ENCODE measurements around the gene NIPSNAP3A. TPM values are rescaled to one million over a fixed set of nuclear protein-coding genes. Genes with fewer than 3 reads are reported as not detected.
A peak's percentile ranks its signal among the peaks of the same experiment; 100 is the strongest.

Gene NIPSNAP3A
- total RNA-seq, 1 experiment from 2014 or later = 7.0 TPM

GRCh38 chr9:104774831-104775573, 27.5 kb downstream of the NIPSNAP3A start:
- no peak for DNase-seq (ENCODE audit: low spot score)

GRCh38 chr9:104775574-104775936, 28.1 kb downstream of the NIPSNAP3A start:
- no peak for DNase-seq (ENCODE audit: low spot score)

GRCh38 chr9:104775976-104776375, 28.5 kb downstream of the NIPSNAP3A start:
- DNase-seq (ENCODE audit: low spot score) = no peak

- DNase-seq (ENCODE audit: low spot score) = no peak
Observed at GRCh38 chr9:104776797-104777196, 29.3 kb downstream of the NIPSNAP3A start.

- no peak for DNase-seq (ENCODE audit: low spot score)
Observed at GRCh38 chr9:104778802-104779201, 31.3 kb downstream of the NIPSNAP3A start.

GRCh38 chr9:104779334-104779733, 31.9 kb downstream of the NIPSNAP3A start:
- DNase-seq (ENCODE audit: low spot score) = no peak

- DNase-seq (ENCODE audit: low spot score) = no peak
Observed at GRCh38 chr9:104779946-104780535, 32.6 kb downstream of the NIPSNAP3A start.

- DNase-seq (ENCODE audit: low spot score) = peak; percentile 68
Observed at GRCh38 chr9:104780796-104781395, 33.4 kb downstream of the NIPSNAP3A start.

- no peak for DNase-seq (ENCODE audit: low spot score)
Observed at GRCh38 chr9:104783588-104783987, 36.1 kb downstream of the NIPSNAP3A start.

GRCh38 chr9:104784098-104784497, 36.6 kb downstream of the NIPSNAP3A start:
- DNase-seq (ENCODE audit: low spot score) = no peak

- DNase-seq (ENCODE audit: low spot score) = no peak
Observed at GRCh38 chr9:104786293-104786692, 38.8 kb downstream of the NIPSNAP3A start.

GRCh38 chr9:104787306-104788015, 40.0 kb downstream of the NIPSNAP3A start:
- DNase-seq (ENCODE audit: low spot score) = no peak

- DNase-seq (ENCODE audit: low spot score) = no peak
Observed at GRCh38 chr9:104788251-104788650, 40.8 kb downstream of the NIPSNAP3A start.

- no peak for DNase-seq (ENCODE audit: low spot score)
Observed at GRCh38 chr9:104794070-104794469, 46.6 kb downstream of the NIPSNAP3A start.

GRCh38 chr9:104795082-104795481, 47.6 kb downstream of the NIPSNAP3A start:
- no peak for DNase-seq (ENCODE audit: low spot score)

GRCh38 chr9:104795857-104796256, 48.4 kb downstream of the NIPSNAP3A start:
- DNase-seq (ENCODE audit: low spot score) = no peak

GRCh38 chr9:104798209-104798995, 50.9 kb downstream of the NIPSNAP3A start:
- no peak for DNase-seq (ENCODE audit: low spot score)

- no peak for DNase-seq (ENCODE audit: low spot score)
Observed at GRCh38 chr9:104800068-104800785, 52.7 kb downstream of the NIPSNAP3A start.

GRCh38 chr9:104802110-104802509, 54.6 kb downstream of the NIPSNAP3A start:
- no peak for DNase-seq (ENCODE audit: low spot score)

- DNase-seq (ENCODE audit: low spot score) = no peak
Observed at GRCh38 chr9:104802906-104803305, 55.4 kb downstream of the NIPSNAP3A start.

GRCh38 chr9:104805441-104805840, 58.0 kb downstream of the NIPSNAP3A start:
- no peak for DNase-seq (ENCODE audit: low spot score)
